AG09319 (cell line): ENCODE measurements around the gene CPLANE2.

Source experiments
- DNase-seq: peaks from one replicate; pipeline ENCODE4 v3.0.0-alpha.2; 2010; ENCODE audit warnings: low read depth; ENCODE audit errors: extremely low read depth
- CTCF ChIP-seq: IDR thresholded peaks from 2 replicates; pipeline ENCODE4 v1.5.1; 2011; ENCODE audit warnings: low read depth, mild to moderate bottlenecking, inconsistent platforms, low read length, moderate library complexity

Gene CPLANE2

GRCh38 chr1:16206547-16207317 lies 30.3 kb downstream of the CPLANE2 start:
- TF ChIP-seq CTCF = no peak

GRCh38 chr1:16205891-16206546 lies 31.0 kb downstream of the CPLANE2 start:
- TF ChIP-seq CTCF = no peak
- no peak for DNase-seq

More at GRCh38 chr1:16206547-16207317, 30.3 kb downstream of the CPLANE2 start:
- peak; percentile 97 for DNase-seq

GRCh38 chr1:16205334-16205671 lies 31.7 kb downstream of the CPLANE2 start:
- DNase-seq = no peak
- no peak for TF ChIP-seq CTCF

- TF ChIP-seq CTCF = peak; percentile 23
- no peak for DNase-seq
These were observed 32.2 kb downstream of the CPLANE2 start for GRCh38 chr1:16204634-16205333.

GRCh38 chr1:16204216-16204615 lies 32.8 kb downstream of the CPLANE2 start:
- no peak for DNase-seq
- TF ChIP-seq CTCF = no peak

- no peak for TF ChIP-seq CTCF
- no peak for DNase-seq
These were observed 33.4 kb downstream of the CPLANE2 start for GRCh38 chr1:16203550-16203949.
